ENCODE data around the gene MACROD2.

DNA sequence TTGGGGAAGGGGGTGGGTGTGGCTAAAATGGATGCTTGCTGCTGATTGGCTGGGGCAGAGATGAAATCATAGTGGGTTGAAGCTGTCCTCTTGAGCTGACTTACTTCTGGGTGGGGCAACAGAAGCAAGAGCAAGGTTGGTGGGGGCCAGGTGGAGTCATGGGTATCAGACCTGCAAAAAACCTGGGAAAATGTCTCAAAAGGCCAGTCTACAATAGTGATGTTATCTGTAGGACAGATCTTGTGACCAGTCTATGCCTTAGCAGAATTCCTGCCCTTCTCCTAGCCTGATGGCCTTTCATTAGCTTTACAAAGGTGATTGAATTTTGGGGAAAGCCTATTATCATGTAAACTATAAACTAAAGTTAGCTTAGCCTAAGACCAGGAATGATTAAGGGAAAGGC, 1632.2 kb downstream of the MACROD2 start:
- TF ChIP-seq, protein P1, sequence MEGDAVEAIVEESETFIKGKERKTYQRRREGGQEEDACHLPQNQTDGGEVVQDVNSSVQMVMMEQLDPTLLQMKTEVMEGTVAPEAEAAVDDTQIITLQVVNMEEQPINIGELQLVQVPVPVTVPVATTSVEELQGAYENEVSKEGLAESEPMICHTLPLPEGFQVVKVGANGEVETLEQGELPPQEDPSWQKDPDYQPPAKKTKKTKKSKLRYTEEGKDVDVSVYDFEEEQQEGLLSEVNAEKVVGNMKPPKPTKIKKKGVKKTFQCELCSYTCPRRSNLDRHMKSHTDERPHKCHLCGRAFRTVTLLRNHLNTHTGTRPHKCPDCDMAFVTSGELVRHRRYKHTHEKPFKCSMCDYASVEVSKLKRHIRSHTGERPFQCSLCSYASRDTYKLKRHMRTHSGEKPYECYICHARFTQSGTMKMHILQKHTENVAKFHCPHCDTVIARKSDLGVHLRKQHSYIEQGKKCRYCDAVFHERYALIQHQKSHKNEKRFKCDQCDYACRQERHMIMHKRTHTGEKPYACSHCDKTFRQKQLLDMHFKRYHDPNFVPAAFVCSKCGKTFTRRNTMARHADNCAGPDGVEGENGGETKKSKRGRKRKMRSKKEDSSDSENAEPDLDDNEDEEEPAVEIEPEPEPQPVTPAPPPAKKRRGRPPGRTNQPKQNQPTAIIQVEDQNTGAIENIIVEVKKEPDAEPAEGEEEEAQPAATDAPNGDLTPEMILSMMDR (IDR thresholded peaks at IDR 0.05) = no peak
- no peak for TF ChIP-seq POLR2A (IDR thresholded peaks at IDR 0.05)

Data from uterus (tissue), 2 donors.